Mesenchymal stem cell (in vitro differentiated cells and primary cell): ENCODE results near the gene ITSN1.

Experiments
- DNase-seq: peaks from one replicate; pipeline ENCODE4 v3.0.0-alpha.2; 2013
- H2AFZ ChIP-seq: one replicate; pipeline ENCODE4 v1.6.1; 2013; ENCODE audit warnings: low read depth, mild to moderate bottlenecking, control low read depth, inconsistent platforms, low read length, moderate library complexity
- H2AK5ac ChIP-seq: 2 replicates; pipeline ENCODE4 v1.6.1; 2013; ENCODE audit warnings: low read length, moderate library complexity, mild to moderate bottlenecking, inconsistent platforms; ENCODE audit not compliant: severe bottlenecking
- H2BK120ac ChIP-seq: one replicate; pipeline ENCODE4 v1.6.1; 2013; ENCODE audit warnings: low read depth, mild to moderate bottlenecking, inconsistent platforms, low read length, moderate library complexity
- H2BK12ac ChIP-seq, 2 experiments: one replicate each; pipeline ENCODE4 v1.6.1; 2013; ENCODE audit warnings: inconsistent platforms in 2 of 2, low read length in 2 of 2, mild to moderate bottlenecking in 2 of 2, moderate library complexity in 2 of 2, control low read depth in 1 of 2
- H2BK15ac ChIP-seq: one replicate; pipeline ENCODE4 v1.6.1; 2013; ENCODE audit warnings: mild to moderate bottlenecking, low read depth, inconsistent platforms; ENCODE audit not compliant: poor library complexity, severe bottlenecking
- H2BK5ac ChIP-seq: 2 replicates; pipeline ENCODE4 v1.6.1; 2013; ENCODE audit warnings: low read depth, mild to moderate bottlenecking, low read length, control low read depth, inconsistent platforms; ENCODE audit not compliant: poor library complexity, severe bottlenecking
- H3K14ac ChIP-seq, 2 experiments: one replicate each; pipeline ENCODE4 v1.6.1; 2013; ENCODE audit warnings: inconsistent platforms in 2 of 2, low read length in 2 of 2, control low read depth in 1 of 2, mild to moderate bottlenecking in 1 of 2, moderate library complexity in 1 of 2
- H3K18ac ChIP-seq, 2 experiments: one replicate each; pipeline ENCODE4 v1.6.1; 2013; ENCODE audit warnings: inconsistent platforms in 2 of 2, low read length in 2 of 2, control low read depth in 1 of 2, low read depth in 1 of 2, mild to moderate bottlenecking in 1 of 2
- H3K23ac ChIP-seq, 2 experiments: one replicate each; pipeline ENCODE4 v1.6.1; 2013; ENCODE audit warnings: inconsistent platforms in 2 of 2, low read length in 2 of 2, mild to moderate bottlenecking in 2 of 2, moderate library complexity in 2 of 2, control low read depth in 1 of 2
- H3K27ac ChIP-seq: 2 replicates; pipeline ENCODE4 v1.5.1; 2013; ENCODE audit warnings: mild to moderate bottlenecking, moderate library complexity, low read length, control low read depth, inconsistent platforms; ENCODE audit not compliant: poor library complexity, severe bottlenecking
- H3K27me3 ChIP-seq, 2 experiments: 2 replicates each; pipeline versions ENCODE4 v1.6.1 to v1.7.0; 2013; ENCODE audit warnings: low read length in 2 of 2, mild to moderate bottlenecking in 2 of 2, moderate library complexity in 2 of 2, control low read depth in 1 of 2, inconsistent platforms in 1 of 2; ENCODE audit not compliant: control insufficient read depth in 1 of 2, insufficient read depth in 1 of 2
- H3K36me3 ChIP-seq, 2 experiments: 2 replicates each; pipeline versions ENCODE4 v1.6.1 to v1.7.0; 2013; ENCODE audit warnings: low read length in 2 of 2, control low read depth in 1 of 2, inconsistent platforms in 1 of 2, low read depth in 1 of 2, mild to moderate bottlenecking in 1 of 2; ENCODE audit not compliant: insufficient read depth in 2 of 2, control insufficient read depth in 1 of 2
- H3K4ac ChIP-seq, 2 experiments: one replicate each; pipeline ENCODE4 v1.6.1; 2013; ENCODE audit warnings: inconsistent platforms in 2 of 2, low read length in 2 of 2, mild to moderate bottlenecking in 2 of 2, moderate library complexity in 2 of 2, control low read depth in 1 of 2, low read depth in 1 of 2
- H3K4me1 ChIP-seq: 2 replicates; pipeline ENCODE4 v1.6.1; 2013; ENCODE audit warnings: low read depth, low read length, control low read depth; ENCODE audit not compliant: control insufficient read depth, insufficient read depth
- H3K4me2 ChIP-seq: 2 replicates; pipeline ENCODE4 v1.6.1; 2013; ENCODE audit warnings: low read length, mild to moderate bottlenecking, inconsistent platforms; ENCODE audit not compliant: poor library complexity, severe bottlenecking
- H3K4me3 ChIP-seq, 2 experiments: 2 replicates each; pipeline versions ENCODE4 v1.5.1 to v1.7.0; 2013; ENCODE audit warnings: low read length in 2 of 2, mild to moderate bottlenecking in 2 of 2, control low read depth in 1 of 2, low read depth in 1 of 2; ENCODE audit not compliant: insufficient read depth in 1 of 2
- H3K79me1 ChIP-seq: replicated peaks from 2 replicates; pipeline ENCODE4 v1.6.1; 2013; ENCODE audit warnings: mild to moderate bottlenecking, control low read depth, low read length, inconsistent platforms; ENCODE audit not compliant: poor library complexity, severe bottlenecking
- H3K9ac ChIP-seq: 2 replicates; pipeline ENCODE4 v1.7.0; 2013; ENCODE audit warnings: mild to moderate bottlenecking, low read length, moderate library complexity
- H3K9me3 ChIP-seq: 2 replicates; pipeline ENCODE4 v1.7.0; 2013; ENCODE audit warnings: mild to moderate bottlenecking, low read length; ENCODE audit not compliant: control insufficient read depth
- H4K8ac ChIP-seq: one replicate; pipeline ENCODE4 v1.6.1; 2013; ENCODE audit warnings: inconsistent platforms, mild to moderate bottlenecking, low read length, moderate library complexity
- H4K91ac ChIP-seq: one replicate; pipeline ENCODE4 v1.6.1; 2013; ENCODE audit warnings: mild to moderate bottlenecking, low read length, inconsistent platforms
- WGBS: methylation state at CpG from one replicate; pipeline ENCODE4 v1.1.7; 2013; ENCODE audit warnings: mixed read lengths; 5-methylcytosine and 5-hydroxymethylcytosine counted together

Gene ITSN1

DNA sequence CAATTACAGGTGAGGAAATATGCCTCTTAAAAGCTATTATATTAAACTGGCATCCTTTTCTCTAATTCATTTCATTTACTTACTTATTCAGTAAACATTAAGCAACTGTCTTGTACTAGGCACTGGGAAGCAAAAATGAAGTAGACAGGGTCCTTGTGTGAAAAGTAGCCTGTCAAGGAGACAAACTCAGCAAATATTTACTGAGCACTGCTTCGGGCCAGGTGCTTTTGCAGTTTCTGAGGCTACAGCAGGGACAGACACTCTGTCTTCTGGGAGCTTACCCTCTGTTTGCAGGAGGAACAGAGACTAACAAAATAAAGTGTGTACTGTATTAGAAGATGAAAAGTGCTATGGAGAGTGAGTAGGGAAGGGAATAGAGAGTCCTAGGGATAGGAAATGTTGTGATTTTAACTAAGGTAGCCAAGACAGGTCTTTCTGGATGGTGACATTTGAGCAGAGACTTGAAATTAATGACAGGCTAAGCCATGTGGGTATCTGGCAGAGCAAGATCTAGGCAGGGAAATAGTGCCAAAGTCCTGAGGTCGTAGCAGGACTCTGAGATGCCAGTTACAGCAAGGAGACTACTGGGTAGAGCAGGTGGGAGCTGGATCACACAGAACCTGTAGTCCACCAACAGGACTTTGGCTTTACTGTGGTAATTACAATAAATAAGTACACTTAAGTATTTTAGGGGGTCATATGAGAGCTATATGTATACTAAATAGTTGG lies 133.0 kb downstream of the ITSN1 start:
- H3K9ac ChIP-seq = no peak overlapping the region
- peaks cover 14% of the 10 kb centered on the region for H3K79me1 ChIP-seq
- peaks cover 4% of the 10 kb centered on the region for H3K9me3 ChIP-seq
- no peak overlapping the region for H4K8ac ChIP-seq
- no peak overlapping the region for H2BK15ac ChIP-seq
- H3K4ac ChIP-seq = no peak overlapping the region
- H3K4me2 ChIP-seq = no peak overlapping the region
- no peak overlapping the region for H3K4me3 ChIP-seq
- H2BK120ac ChIP-seq = no peak overlapping the region
- H4K91ac ChIP-seq = no peak overlapping the region
- no peak overlapping the region for H3K27ac ChIP-seq
- H3K27me3 ChIP-seq = no peaks in the 10 kb centered on the region
- H2BK12ac ChIP-seq = no peak overlapping the region
- H3K14ac ChIP-seq = no peak overlapping the region
- no peaks in the 10 kb centered on the region for H3K4me1 ChIP-seq
- H3K18ac ChIP-seq = no peak overlapping the region
- H2AK5ac ChIP-seq = no peak overlapping the region
- H3K36me3 ChIP-seq = peaks cover 25 to 56% of the 10 kb centered on the region in 2 experiments
- no peak overlapping the region for H2AFZ ChIP-seq
- 94% methylated on average over 2 of the region's 2 CpGs for WGBS
- DNase-seq = no peak
- no peak overlapping the region for H3K23ac ChIP-seq
- no peak overlapping the region for H2BK5ac ChIP-seq

DNA sequence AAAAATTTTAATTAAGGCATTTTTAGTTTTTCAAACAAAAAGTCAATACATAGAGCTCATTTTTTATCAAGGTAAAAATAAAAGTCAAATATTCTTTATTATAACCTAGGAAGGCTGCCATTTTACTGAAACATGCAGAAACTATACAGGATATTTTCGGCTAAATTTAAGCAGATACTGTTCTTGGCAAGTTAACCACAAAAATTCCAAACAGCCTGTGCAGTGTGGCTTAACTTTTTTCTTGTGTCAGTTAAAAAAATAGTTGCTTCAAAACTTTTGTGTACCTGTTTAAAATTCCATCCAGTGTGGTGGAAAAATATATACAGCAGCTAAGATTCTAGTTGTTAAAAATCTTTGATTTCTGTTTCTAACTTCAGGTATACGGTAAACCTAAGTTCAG lies 138.3 kb downstream of the ITSN1 start:
- 100% methylated on average over 2 of the region's 2 CpGs for WGBS

DNA sequence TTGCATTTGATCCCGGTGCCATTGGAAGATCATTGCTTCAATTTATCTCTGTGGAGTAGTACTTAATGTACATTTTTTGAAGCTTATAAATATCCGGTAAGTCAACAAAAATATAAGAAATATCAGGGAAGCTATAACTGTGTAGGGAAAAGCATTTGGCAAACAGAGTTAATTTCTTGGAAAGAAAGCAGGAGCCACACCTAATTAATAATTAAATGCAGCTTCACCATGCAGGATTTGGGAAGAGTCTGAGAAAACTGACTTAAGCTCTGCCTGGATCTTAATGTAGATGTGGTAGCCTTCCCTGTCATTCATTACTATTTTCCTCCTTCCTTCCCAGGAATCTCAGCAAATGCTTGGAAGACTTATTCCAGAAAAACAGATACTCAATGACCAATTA lies 138.8 kb downstream of the ITSN1 start:
- H3K9ac ChIP-seq = no peak overlapping the region
- H3K4me3 ChIP-seq = no peak overlapping the region
- H3K14ac ChIP-seq = no peak overlapping the region
- no peak overlapping the region for H2BK12ac ChIP-seq
- H2BK15ac ChIP-seq = no peak overlapping the region
- peaks cover 5 to 24% of the 10 kb centered on the region in 2 experiments for H3K36me3 ChIP-seq
- H2BK5ac ChIP-seq = no peak overlapping the region
- no peak overlapping the region for H4K8ac ChIP-seq
- no peak overlapping the region for H3K4me2 ChIP-seq
- no peak overlapping the region for H2AFZ ChIP-seq
- no peak overlapping the region for H4K91ac ChIP-seq
- no peak for DNase-seq
- 100% methylated on average over 1 of the region's 2 CpGs for WGBS
- H3K23ac ChIP-seq = no peak overlapping the region
- H3K18ac ChIP-seq = no peak overlapping the region
- peaks cover 4% of the 10 kb centered on the region for H3K9me3 ChIP-seq
- H3K79me1 ChIP-seq = peaks cover 8% of the 10 kb centered on the region
- H2AK5ac ChIP-seq = no peak overlapping the region
- no peak overlapping the region for H3K4ac ChIP-seq
- no peaks in the 10 kb centered on the region for H3K4me1 ChIP-seq
- H3K27me3 ChIP-seq = no peaks in the 10 kb centered on the region
- no peak overlapping the region for H2BK120ac ChIP-seq
- H3K27ac ChIP-seq = peak overlapping the region; percentile 29

More for the DNA sequence above, 138.3 kb downstream of the ITSN1 start:
- Histone ChIP-seq H3K14ac (no peak overlapping the region), H3K9ac (no peak overlapping the region), H3K79me1 (peaks cover 8% of the 10 kb centered on the region), H3K36me3 (peaks cover 5 to 29% of the 10 kb centered on the region in 2 experiments), H3K18ac (no peak overlapping the region), H3K9me3 (peaks cover 4% of the 10 kb centered on the region), H3K4me1 (no peaks in the 10 kb centered on the region), H3K4me2 (no peak overlapping the region), H2BK12ac (no peak overlapping the region), H2BK15ac (no peak overlapping the region), H3K4me3 (no peak overlapping the region), H2AK5ac (no peak overlapping the region), H4K8ac (no peak overlapping the region), H2BK5ac (no peak overlapping the region), H3K27me3 (no peaks in the 10 kb centered on the region), H3K27ac (no peak overlapping the region), H3K4ac (no peak overlapping the region), H4K91ac (no peak overlapping the region), H2BK120ac (no peak overlapping the region), H3K23ac (no peak overlapping the region), H2AFZ (no peak overlapping the region)
- DNase-seq = peak; percentile 16

GRCh38 chr21:33783187-33783979 lies 141.1 kb downstream of the ITSN1 start:
- no peak overlapping the region for H3K18ac ChIP-seq
- peaks cover 4% of the 10 kb centered on the region for H3K9me3 ChIP-seq
- no peak for DNase-seq
- no peak overlapping the region for H3K4ac ChIP-seq
- no peak overlapping the region for H2BK12ac ChIP-seq
- H3K4me2 ChIP-seq = no peak overlapping the region
- H3K79me1 ChIP-seq = peaks cover 11% of the 10 kb centered on the region
- peaks cover 3 to 36% of the 10 kb centered on the region in 2 experiments for H3K36me3 ChIP-seq
- no peak overlapping the region for H2BK15ac ChIP-seq
- H4K8ac ChIP-seq = no peak overlapping the region
- no peak overlapping the region for H4K91ac ChIP-seq
- WGBS = 100% methylated on average over 1 of the region's 2 CpGs
- H2AFZ ChIP-seq = no peak overlapping the region
- no peak overlapping the region for H3K4me3 ChIP-seq
- no peak overlapping the region for H3K9ac ChIP-seq
- no peak overlapping the region for H3K27ac ChIP-seq
- no peak overlapping the region for H3K23ac ChIP-seq
- no peak overlapping the region for H2BK120ac ChIP-seq
- H3K4me1 ChIP-seq = no peaks in the 10 kb centered on the region
- no peak overlapping the region for H2AK5ac ChIP-seq
- H3K27me3 ChIP-seq = no peaks in the 10 kb centered on the region
- H2BK5ac ChIP-seq = no peak overlapping the region
- H3K14ac ChIP-seq = no peak overlapping the region
